H9 (cell line): ENCODE measurements around the gene GRB10. TPM values are rescaled to one million over a fixed set of nuclear protein-coding genes. Genes with fewer than 3 reads are reported as not detected.

Experiments
- DNase-seq: peaks from one replicate; pipeline ENCODE4 v3.0.0-alpha.2; 2017
- H2AFZ ChIP-seq: one replicate; pipeline ENCODE4 v1.6.1; 2013; ENCODE audit warnings: mild to moderate bottlenecking, low read length, control low read depth, moderate library complexity
- H2AK5ac ChIP-seq: 2 replicates; pipeline ENCODE4 v1.6.1; 2013; ENCODE audit warnings: low read length, control low read depth, mixed read lengths; ENCODE audit not compliant: insufficient read length
- H2BK120ac ChIP-seq: one replicate; pipeline ENCODE4 v1.6.1; 2013; ENCODE audit warnings: low read depth, mild to moderate bottlenecking, low read length, control low read depth, inconsistent platforms; ENCODE audit not compliant: poor library complexity, severe bottlenecking
- H2BK12ac ChIP-seq: 2 replicates; pipeline ENCODE4 v1.6.1; 2013; ENCODE audit warnings: low read length, control low read depth, mixed read lengths, low read depth; ENCODE audit not compliant: insufficient read length
- H2BK15ac ChIP-seq: 2 replicates; pipeline ENCODE4 v1.6.1; 2013; ENCODE audit warnings: low read depth, low read length, control low read depth
- H2BK20ac ChIP-seq: one replicate; pipeline ENCODE4 v1.6.1; 2013; ENCODE audit warnings: low read depth, mild to moderate bottlenecking, low read length, control low read depth, inconsistent platforms; ENCODE audit not compliant: poor library complexity, severe bottlenecking
- H2BK5ac ChIP-seq: 2 replicates; pipeline ENCODE4 v1.6.1; 2013; ENCODE audit warnings: low read length, control low read depth, mixed read lengths; ENCODE audit not compliant: insufficient read length
- H3K14ac ChIP-seq: 2 replicates; pipeline ENCODE4 v1.6.1; 2013; ENCODE audit warnings: low read length, control low read depth; ENCODE audit not compliant: insufficient read depth
- H3K18ac ChIP-seq: 2 replicates; pipeline ENCODE4 v1.6.1; 2013; ENCODE audit warnings: low read depth, mild to moderate bottlenecking, mixed read lengths, low read length, control low read depth; ENCODE audit not compliant: insufficient read length
- H3K23ac ChIP-seq: 2 replicates; pipeline ENCODE4 v1.6.1; 2013; ENCODE audit warnings: low read length, control low read depth, mixed read lengths, low read depth; ENCODE audit not compliant: insufficient read length
- H3K23me2 ChIP-seq: 2 replicates; pipeline ENCODE4 v1.6.1; 2013; ENCODE audit warnings: low read depth, mild to moderate bottlenecking, mixed read lengths, low read length, control low read depth; ENCODE audit not compliant: insufficient read length, poor library complexity, severe bottlenecking
- H3K27ac ChIP-seq: 2 replicates; pipeline ENCODE4 v1.5.1; 2013; ENCODE audit warnings: low read length, control low read depth, mixed read lengths, low read depth; ENCODE audit not compliant: insufficient read length
- H3K27me3 ChIP-seq: 2 replicates; pipeline ENCODE4 v1.6.1; 2013; ENCODE audit warnings: low read length, control low read depth, inconsistent platforms; ENCODE audit not compliant: insufficient read depth
- H3K4ac ChIP-seq: 2 replicates; pipeline ENCODE4 v1.6.1; 2013; ENCODE audit warnings: low read depth, mild to moderate bottlenecking, control low read depth, inconsistent platforms, low read length, moderate library complexity
- H3K4me1 ChIP-seq: 2 replicates; pipeline ENCODE4 v1.6.1; 2013; ENCODE audit warnings: low read length, control low read depth, inconsistent platforms; ENCODE audit not compliant: insufficient read depth
- H3K4me2 ChIP-seq: 2 replicates; pipeline ENCODE4 v1.6.1; 2013; ENCODE audit warnings: low read length, control low read depth, mixed read lengths; ENCODE audit not compliant: insufficient read length, insufficient read depth
- H3K56ac ChIP-seq: 2 replicates; pipeline ENCODE4 v1.6.1; 2013; ENCODE audit warnings: low read depth, mild to moderate bottlenecking, mixed read lengths, low read length, control low read depth; ENCODE audit not compliant: insufficient read length
- H3K79me1 ChIP-seq: 2 replicates; pipeline ENCODE4 v1.6.1; 2013; ENCODE audit warnings: low read depth, mild to moderate bottlenecking, moderate library complexity, low read length, control low read depth, inconsistent platforms; ENCODE audit not compliant: insufficient read depth, poor library complexity, severe bottlenecking
- H3K79me2 ChIP-seq: 2 replicates; pipeline ENCODE4 v1.6.1; 2013; ENCODE audit warnings: low read length, control low read depth, inconsistent platforms; ENCODE audit not compliant: insufficient read depth
- H3K9ac ChIP-seq: 2 replicates; pipeline ENCODE4 v1.6.1; 2013; ENCODE audit warnings: low read length, control low read depth, mixed read lengths; ENCODE audit not compliant: insufficient read length; ENCODE audit errors: extremely low read depth
- H3K9me3 ChIP-seq: one replicate; pipeline ENCODE4 v1.6.1; 2013; ENCODE audit warnings: low read depth, low read length, inconsistent platforms; ENCODE audit not compliant: control insufficient read depth
- H3T11ph ChIP-seq: one replicate; pipeline ENCODE4 v1.6.1; 2013; ENCODE audit warnings: mild to moderate bottlenecking, low read length, control low read depth, inconsistent platforms
- H4K20me1 ChIP-seq: one replicate; pipeline ENCODE4 v1.6.1; 2013; ENCODE audit not compliant: control insufficient read depth, insufficient read length, insufficient read depth
- H4K5ac ChIP-seq: 2 replicates; pipeline ENCODE4 v1.6.1; 2013; ENCODE audit warnings: low read depth, mild to moderate bottlenecking, mixed read lengths, low read length, control low read depth; ENCODE audit not compliant: insufficient read length
- H4K8ac ChIP-seq: replicated peaks from 2 replicates; pipeline ENCODE4 v1.6.1; 2013; ENCODE audit warnings: low read length, control low read depth, mixed read lengths, low read depth; ENCODE audit not compliant: insufficient read length
- H4K91ac ChIP-seq: 2 replicates; pipeline ENCODE4 v1.6.1; 2013; ENCODE audit warnings: low read depth, mild to moderate bottlenecking, moderate library complexity, mixed read lengths, low read length, control low read depth; ENCODE audit not compliant: insufficient read length
- H3K27ac Mint-ChIP-seq, 3 experiments: 2 replicates in 2 of 3; 3 replicates in 1 of 3; pipeline ENCODE4 v1.8.0; 2020 to 2021; ENCODE audit warnings: mixed read lengths in 3 of 3, mild to moderate bottlenecking in 1 of 3, moderate library complexity in 1 of 3
- H3K27me3 Mint-ChIP-seq: 2 replicates; pipeline ENCODE4 v1.8.0; 2021; ENCODE audit warnings: low read depth, mild to moderate bottlenecking, moderate library complexity, mixed read lengths
- H3K36me3 Mint-ChIP-seq, 3 experiments: 2 replicates in 2 of 3; 3 replicates in 1 of 3; pipeline ENCODE4 v1.8.0; 2020 to 2021; ENCODE audit warnings: low read depth in 3 of 3, mixed read lengths in 3 of 3; ENCODE audit not compliant: insufficient read depth in 1 of 3
- H3K4me1 Mint-ChIP-seq, 2 experiments: 2 replicates each; pipeline ENCODE4 v1.8.0; 2020; ENCODE audit warnings: mixed read lengths in 2 of 2
- H3K4me3 Mint-ChIP-seq, 2 experiments: 2 replicates in 1 of 2; 3 replicates in 1 of 2; pipeline ENCODE4 v1.8.0; 2020 to 2021; ENCODE audit warnings: mild to moderate bottlenecking in 2 of 2, mixed read lengths in 2 of 2, moderate library complexity in 1 of 2
- H3K9me3 Mint-ChIP-seq, 2 experiments: 2 replicates in 1 of 2; 3 replicates in 1 of 2; pipeline ENCODE4 v1.8.0; 2020; ENCODE audit warnings: mild to moderate bottlenecking in 2 of 2, mixed read lengths in 2 of 2, moderate library complexity in 1 of 2
- CTCF ChIP-seq: fragments of 200-600 bp; sonication (generic); conservative IDR thresholded peaks from 3 replicates; pipeline ENCODE4 v1.8.0; 2021; ENCODE audit warnings: antibody characterized with exemption, mild to moderate bottlenecking
- WGBS: extraction: QIAGEN DNeasy Blood & Tissue Kit; methylation state at CpG from one replicate; pipeline ENCODE4 v1.1.7; 2013; ENCODE audit warnings: missing lambda C conversion rate, low lambda C conversion rate, mixed read lengths; ENCODE audit not compliant: insufficient read length; ENCODE audit errors: extremely low coverage; 5-methylcytosine and 5-hydroxymethylcytosine counted together
- total RNA-seq: library from RNA; stranded (reverse); gene quantifications from 2 replicates; pipeline ENCODE4 v1.2.1, GENCODE V29; 2021

The GRB10 gene
- total RNA-seq, 1 experiment from 2014 or later, result 108 TPM

GRCh38 chr7:50713123-50713965, 69.4 kb downstream of the GRB10 start:
- Mint-ChIP-seq H3K4me1 (peaks cover 33 to 38% of the 10 kb centered on the region in 2 experiments), H3K27me3 (no peaks in the 10 kb centered on the region), H3K4me3 (no peak overlapping the region), H3K36me3 (peaks cover 8 to 10% (median 8%) of the 10 kb centered on the region in 3 experiments; a peak in 6 of 7 replicates), H3K9me3 (no peaks in the 10 kb centered on the region; a peak in 1 of 5 replicates), H3K27ac (no peak overlapping the region)
- Histone ChIP-seq H3K27me3 (no peaks in the 10 kb centered on the region), H3K79me2 (peaks cover 37% of the 10 kb centered on the region; the same call in 1 of the 2 replicates), H3K4ac (no peak overlapping the region), H2BK120ac (no peak overlapping the region), H2BK15ac (no peak overlapping the region), H3K9ac (no peak overlapping the region), H3K4me1 (no peaks in the 10 kb centered on the region), H3K79me1 (peaks cover 12% of the 10 kb centered on the region), H3K14ac (no peak overlapping the region), H2AFZ (no peak overlapping the region), H4K5ac (no peak overlapping the region), H2BK12ac (no peak overlapping the region), H3K56ac (no peak overlapping the region), H2BK5ac (no peak overlapping the region), H2BK20ac (no peak overlapping the region), H4K8ac (no peak overlapping the region), H2AK5ac (no peak overlapping the region), H3K27ac (no peak overlapping the region), H3K23me2 (no peaks in the 10 kb centered on the region), H4K20me1 (no peaks in the 10 kb centered on the region), H3K4me2 (no peak overlapping the region), H3K18ac (no peak overlapping the region), H3K23ac (no peak overlapping the region), H4K91ac (no peak overlapping the region), H3K9me3 (no peaks in the 10 kb centered on the region), H3T11ph (no peak overlapping the region)
- no peak for TF ChIP-seq CTCF
- WGBS, result 100% methylated on average over 1 of the region's 5 CpGs
- DNase-seq, result no peak
